Activated CD8-positive, alpha-beta T cell treated with anti-CD3 and anti-CD28 coated beads for 36 hours (primary cell): ENCODE data around the gene GSDME. TPM values are rescaled to one million over a fixed set of nuclear protein-coding genes. Genes with fewer than 3 reads are reported as not detected.

Experiments
- ATAC-seq: fragments of 200-7000 bp; cut with Tn5 transposase; one replicate; pipeline ENCODE4 v1.10.0; 2021; ENCODE audit warnings: mild to moderate bottlenecking, moderate library complexity
- CTCF ChIA-PET: fragments of 350-600 bp; sonication (Branson Sonifier 250); formaldehyde crosslinking; loops from one replicate; lab custom pipeline; 2021; ENCODE audit warnings: antibody characterized with exemption; lab: Charles Lee
- POLR2A ChIA-PET: fragments of 350-600 bp; sonication (Branson Sonifier 250); formaldehyde crosslinking; loops from one replicate; lab custom pipeline; 2021; ENCODE audit warnings: antibody characterized with exemption; lab: Charles Lee
- DNase-seq: peaks from one replicate; pipeline ENCODE4 v3.0.0-alpha.2; 2020
- H3K27ac Mint-ChIP-seq: one replicate; pipeline ENCODE4 v1.8.0; 2021; ENCODE audit warnings: mild to moderate bottlenecking, mixed read lengths
- H3K27me3 Mint-ChIP-seq: one replicate; pipeline ENCODE4 v1.8.0; 2021; ENCODE audit warnings: mixed read lengths
- H3K36me3 Mint-ChIP-seq: one replicate; pipeline ENCODE4 v1.8.0; 2021; ENCODE audit warnings: low read depth, mixed read lengths
- H3K4me1 Mint-ChIP-seq: one replicate; pipeline ENCODE4 v1.8.0; 2021; ENCODE audit warnings: low read depth, mixed read lengths
- H3K4me3 Mint-ChIP-seq: one replicate; pipeline ENCODE4 v1.8.0; 2021; ENCODE audit warnings: mild to moderate bottlenecking, moderate library complexity, mixed read lengths
- H3K9me3 Mint-ChIP-seq: one replicate; pipeline ENCODE4 v1.8.0; 2021; ENCODE audit warnings: mixed read lengths
- CTCF ChIP-seq: fragments of 200-600 bp; IDR thresholded peaks from one replicate; pipeline ENCODE4 v1.8.0; 2022; ENCODE audit warnings: antibody characterized with exemption, mild to moderate bottlenecking
- intact Hi-C: fragments of 100-400 bp; cut with micrococcal nuclease; formaldehyde crosslinking; loops from one replicate; pipeline ENCODE4 v1.10.0; 2022
- total RNA-seq, 2 experiments: library from RNA; stranded (reverse); gene quantifications; one replicate each; pipeline ENCODE4 v1.2.3, GENCODE V29; 2021

Gene GSDME
- total RNA-seq, 2 experiments from 2014 or later: 5.2 to 6.1 TPM

- CTCF ChIA-PET: no interaction called here
- ATAC-seq: no peak
- TF ChIP-seq CTCF: no peak
- intact Hi-C loops: no loop called here
- no peaks in the 10 kb centered on the region for H3K36me3 Mint-ChIP-seq
- POLR2A ChIA-PET: no interaction called here
- no peaks in the 10 kb centered on the region for H3K4me1 Mint-ChIP-seq
- no peak overlapping the region for H3K4me3 Mint-ChIP-seq
- no peaks in the 10 kb centered on the region for H3K9me3 Mint-ChIP-seq
- no peak overlapping the region for H3K27ac Mint-ChIP-seq
- H3K27me3 Mint-ChIP-seq: no peaks in the 10 kb centered on the region
- no peak for DNase-seq
Measured at GRCh38 chr7:24705461-24705954, 51.8 kb downstream of the GSDME start.

DNA sequence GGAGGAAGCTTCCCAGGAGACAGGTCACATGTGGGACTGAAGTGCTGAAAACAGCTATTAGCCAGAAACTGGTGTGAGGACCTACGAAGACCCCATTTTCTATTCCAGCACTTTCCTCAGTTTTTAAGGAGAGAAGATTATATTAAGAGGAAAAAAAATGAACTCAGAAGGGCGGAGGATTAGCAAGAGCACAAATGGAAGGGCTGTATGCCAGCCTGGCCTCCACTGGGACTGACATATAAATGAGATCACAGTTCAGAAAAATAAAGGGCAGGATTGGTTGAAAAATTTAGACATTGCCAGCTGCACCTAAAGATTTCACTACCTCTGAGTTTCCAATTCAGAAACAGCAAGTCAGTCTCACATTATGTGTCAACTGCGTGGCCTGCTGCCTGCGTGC, 53.0 kb downstream of the GSDME start:
- H3K27ac Mint-ChIP-seq: no peak overlapping the region

DNA sequence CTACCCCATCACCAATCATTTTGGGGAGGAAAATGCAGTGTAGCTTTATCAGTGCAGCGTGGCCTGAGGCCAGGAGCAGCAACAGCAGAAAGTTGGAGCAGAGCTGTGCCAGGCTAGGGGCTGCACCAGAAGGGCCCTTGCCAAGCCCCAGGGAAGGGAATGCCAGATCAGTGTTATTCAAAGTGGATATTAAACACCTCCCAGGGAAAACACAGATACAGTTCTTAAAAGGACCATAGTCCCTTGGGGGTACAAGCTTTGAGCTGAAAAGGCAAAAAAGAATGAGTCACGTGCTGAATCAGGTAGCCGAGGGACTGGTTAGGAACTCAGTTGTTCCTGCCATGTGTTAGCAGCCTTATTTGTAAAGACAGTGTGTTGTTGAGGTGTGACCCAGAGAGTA, 54.0 kb downstream of the GSDME start:
- ChIA-PET CTCF (no interaction called here), POLR2A (no interaction called here)
- intact Hi-C loops: no loop called here

More for the DNA sequence above, 53.0 kb downstream of the GSDME start:
- no peak for TF ChIP-seq CTCF
- intact Hi-C loops: no loop called here
- no peak overlapping the region for H3K4me3 Mint-ChIP-seq
- DNase-seq: no peak
- no peaks in the 10 kb centered on the region for H3K36me3 Mint-ChIP-seq
- POLR2A ChIA-PET: interaction anchor here (0.6 kb wide), 1 partner anchor 108 kb away, joined by 3 read pairs; no protein-coding TSS in a partner anchor
- CTCF ChIA-PET: interaction anchor here (0.9 kb wide), 1 partner anchor 40 kb away, joined by 3 read pairs; no protein-coding TSS in a partner anchor
- H3K9me3 Mint-ChIP-seq: no peaks in the 10 kb centered on the region
- no peaks in the 10 kb centered on the region for H3K27me3 Mint-ChIP-seq
- H3K4me1 Mint-ChIP-seq: no peaks in the 10 kb centered on the region
- no peak for ATAC-seq

DNA sequence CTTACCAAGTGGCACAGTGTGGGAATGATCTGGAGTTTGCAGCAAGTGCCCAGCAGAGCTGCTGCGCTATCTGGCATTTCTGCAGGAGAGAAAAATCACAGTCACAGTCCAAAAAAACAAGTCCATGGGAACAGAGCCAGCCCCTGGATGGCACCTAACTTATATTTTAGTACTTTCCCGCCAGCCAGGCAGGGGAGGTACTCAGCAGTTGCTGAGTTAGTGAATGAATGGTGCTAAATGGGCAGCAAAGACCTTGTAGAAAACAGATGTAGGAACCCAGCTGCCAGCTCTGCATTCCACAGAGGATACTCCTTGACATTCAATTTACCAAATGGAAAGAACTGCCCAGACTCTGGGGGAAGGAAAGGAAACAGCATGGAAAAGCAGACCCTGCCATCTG, 54.5 kb downstream of the GSDME start:
- ChIA-PET POLR2A (no interaction called here), CTCF (no interaction called here)
- Mint-ChIP-seq H3K36me3 (no peaks in the 10 kb centered on the region), H3K27me3 (no peaks in the 10 kb centered on the region), H3K9me3 (no peaks in the 10 kb centered on the region), H3K27ac (no peak overlapping the region), H3K4me3 (no peak overlapping the region), H3K4me1 (no peaks in the 10 kb centered on the region)
- TF ChIP-seq CTCF: no peak
- intact Hi-C loops: no loop called here
- DNase-seq (no peak), ATAC-seq (no peak)

More for the DNA sequence above, 54.0 kb downstream of the GSDME start:
- DNase-seq: no peak
- Mint-ChIP-seq H3K4me3 (no peak overlapping the region), H3K4me1 (no peaks in the 10 kb centered on the region), H3K36me3 (no peaks in the 10 kb centered on the region), H3K27me3 (no peaks in the 10 kb centered on the region), H3K9me3 (no peaks in the 10 kb centered on the region), H3K27ac (no peak overlapping the region)
- no peak for ATAC-seq
- TF ChIP-seq CTCF: no peak

DNA sequence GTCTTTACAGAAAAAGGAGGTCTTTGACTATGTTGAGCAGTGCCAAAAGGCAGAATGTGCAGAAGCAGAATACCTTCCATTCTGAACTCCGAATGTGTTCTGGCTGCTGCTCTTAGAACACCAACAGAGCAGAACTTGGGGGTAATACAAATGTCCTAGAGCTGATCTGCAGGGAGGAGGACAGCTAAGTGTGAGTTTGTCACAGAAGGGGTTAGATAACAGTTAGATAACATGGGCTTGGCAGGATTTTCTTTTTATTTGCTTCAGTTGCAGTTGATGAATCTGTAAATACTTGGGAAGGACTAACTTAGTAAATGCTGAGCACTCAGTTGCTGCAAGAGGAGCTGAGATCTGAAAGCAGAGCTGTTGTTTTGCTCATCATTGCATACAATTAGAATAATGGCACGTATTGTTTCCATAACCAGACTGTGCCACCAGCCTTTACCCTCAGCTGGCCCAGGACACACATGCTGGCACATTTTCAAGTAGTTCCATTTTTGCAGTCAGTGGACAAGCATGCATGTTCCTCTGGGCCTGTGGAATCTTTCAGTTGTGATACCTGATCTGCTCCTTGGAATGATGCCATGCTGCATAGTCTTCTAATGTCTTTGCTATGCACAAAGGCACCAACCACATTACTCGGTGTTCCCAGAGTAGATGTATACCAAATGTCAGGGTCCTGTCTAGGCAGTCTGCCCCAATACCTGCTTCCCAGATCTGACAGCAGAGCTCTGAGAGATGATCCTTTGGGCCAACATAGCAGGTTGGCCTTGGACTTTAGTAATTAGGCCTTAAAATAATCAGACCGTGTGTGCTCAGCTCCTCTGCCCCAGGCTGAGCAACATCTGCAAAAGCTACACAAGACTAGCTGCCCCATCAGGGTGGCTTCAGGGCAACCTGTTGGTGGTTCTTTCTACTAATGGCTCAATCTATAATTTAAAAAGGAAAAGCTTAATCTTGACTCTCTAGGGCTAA, 55.7 kb downstream of the GSDME start:
- intact Hi-C loops: no loop called here
- Mint-ChIP-seq H3K36me3 (no peaks in the 10 kb centered on the region), H3K9me3 (no peaks in the 10 kb centered on the region), H3K27me3 (no peaks in the 10 kb centered on the region), H3K4me1 (no peaks in the 10 kb centered on the region), H3K27ac (no peak overlapping the region), H3K4me3 (no peak overlapping the region)
- ATAC-seq (no peak), DNase-seq (no peak)
- CTCF ChIA-PET: interaction anchor here (0.9 to 1.3 kb wide), 2 partner anchors 20 to 111 kb away, joined by 3 read pairs; no protein-coding TSS in a partner anchor
- POLR2A ChIA-PET: no interaction called here
- no peak for TF ChIP-seq CTCF
